WERI-Rb-1 (cell line): ENCODE data around the gene PACRG.

Experiments
- DNase-seq: peaks from one replicate; pipeline ENCODE4 v3.0.0-alpha.2; 2020
- H3K27ac ChIP-seq: fragments of 250-450 bp; sonication (Bioruptor Pico); 2 replicates; pipeline ENCODE4 v1.5.1; 2020; ENCODE audit warnings: mild to moderate bottlenecking, moderate library complexity
- H3K27me3 ChIP-seq: fragments of 250-450 bp; sonication (Bioruptor Pico); 2 replicates; pipeline ENCODE4 v1.5.1; 2021; ENCODE audit warnings: mild to moderate bottlenecking, low read depth, moderate library complexity; ENCODE audit not compliant: insufficient read depth, severe bottlenecking
- H3K36me3 ChIP-seq: fragments of 250-450 bp; sonication (Bioruptor Pico); 2 replicates; pipeline ENCODE4 v1.5.1; 2020; ENCODE audit warnings: mild to moderate bottlenecking, moderate library complexity
- H3K4me3 ChIP-seq: 2 replicates; pipeline ENCODE4 v1.5.1; 2011; ENCODE audit warnings: low read depth, mild to moderate bottlenecking, control low read depth, low read length
- H3K9me3 ChIP-seq: fragments of 250-450 bp; sonication (Bioruptor Pico); 2 replicates; pipeline ENCODE4 v1.5.1; 2021; ENCODE audit warnings: mild to moderate bottlenecking, moderate library complexity; ENCODE audit not compliant: severe bottlenecking
- TF ChIP-seq, protein P1 (sequence below): IDR thresholded peaks from 2 replicates; pipeline ENCODE4 v1.5.1; 2011; ENCODE audit warnings: low read depth, mild to moderate bottlenecking, control low read depth, inconsistent platforms, low read length

Gene PACRG

DNA sequence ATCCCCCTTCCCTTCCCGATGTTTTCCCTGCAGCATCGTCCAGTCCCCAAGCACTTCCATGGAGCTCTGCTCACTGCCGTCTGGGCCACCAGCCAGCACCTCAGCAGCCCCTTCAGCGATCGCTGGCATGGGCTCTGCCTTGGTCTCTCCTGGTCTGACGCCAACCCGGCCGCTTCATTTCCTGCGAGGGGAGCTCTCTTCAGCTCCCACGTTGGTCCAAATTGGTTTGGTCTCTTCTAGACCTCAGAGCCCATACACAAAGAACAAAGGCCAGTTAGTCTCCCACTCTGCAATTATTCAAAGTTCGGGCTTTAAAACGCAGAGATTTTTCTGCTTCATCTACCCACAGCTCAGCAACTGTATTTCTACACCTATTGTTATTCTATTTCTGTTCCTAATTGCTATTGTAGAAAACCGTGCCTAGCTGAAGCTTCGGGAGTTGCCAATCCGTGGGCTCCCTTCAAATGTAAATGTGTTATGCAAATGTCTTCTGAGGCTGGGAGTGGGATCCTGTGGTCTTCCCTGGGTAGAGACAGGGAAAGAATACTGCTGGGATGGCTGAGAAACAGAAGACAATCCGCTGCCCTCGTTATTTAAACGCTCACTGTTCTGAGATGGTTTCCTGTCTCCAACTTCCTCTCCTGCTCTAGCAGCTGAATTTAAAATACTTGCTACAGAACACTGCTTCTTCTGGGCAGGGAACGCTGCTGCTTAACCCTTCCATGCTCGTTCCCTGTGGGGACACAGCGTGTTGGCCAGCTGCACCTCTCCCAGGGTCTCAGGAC, 532.5 kb downstream of the PACRG start:
- Histone ChIP-seq H3K27me3 (no peaks in the 10 kb centered on the region), H3K4me3 (no peak overlapping the region)

DNA sequence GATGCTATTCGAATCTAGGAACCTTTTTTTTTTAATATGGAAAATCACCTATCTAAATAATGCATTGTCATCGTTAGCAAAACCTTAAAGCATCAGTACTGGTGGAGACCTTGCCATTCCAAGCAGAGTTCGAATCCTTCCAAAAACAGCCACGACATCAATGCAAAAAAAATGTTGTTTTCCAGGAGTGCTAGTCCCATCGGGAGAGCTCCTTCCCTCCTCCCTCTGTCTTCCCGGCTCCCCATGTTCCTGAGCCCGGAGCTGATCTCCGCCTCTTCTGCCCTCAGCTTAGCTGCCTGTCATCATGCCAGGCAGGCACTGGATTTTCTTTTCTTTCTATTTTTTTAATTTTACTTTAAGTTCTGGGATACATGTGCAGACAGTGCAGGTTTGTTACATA, 533.1 kb downstream of the PACRG start:
- Histone ChIP-seq H3K4me3 (no peak overlapping the region), H3K9me3 (no peaks in the 10 kb centered on the region), H3K27me3 (no peaks in the 10 kb centered on the region), H3K27ac (no peak overlapping the region), H3K36me3 (no peaks in the 10 kb centered on the region)
- DNase-seq = no peak
- TF ChIP-seq, protein P1, sequence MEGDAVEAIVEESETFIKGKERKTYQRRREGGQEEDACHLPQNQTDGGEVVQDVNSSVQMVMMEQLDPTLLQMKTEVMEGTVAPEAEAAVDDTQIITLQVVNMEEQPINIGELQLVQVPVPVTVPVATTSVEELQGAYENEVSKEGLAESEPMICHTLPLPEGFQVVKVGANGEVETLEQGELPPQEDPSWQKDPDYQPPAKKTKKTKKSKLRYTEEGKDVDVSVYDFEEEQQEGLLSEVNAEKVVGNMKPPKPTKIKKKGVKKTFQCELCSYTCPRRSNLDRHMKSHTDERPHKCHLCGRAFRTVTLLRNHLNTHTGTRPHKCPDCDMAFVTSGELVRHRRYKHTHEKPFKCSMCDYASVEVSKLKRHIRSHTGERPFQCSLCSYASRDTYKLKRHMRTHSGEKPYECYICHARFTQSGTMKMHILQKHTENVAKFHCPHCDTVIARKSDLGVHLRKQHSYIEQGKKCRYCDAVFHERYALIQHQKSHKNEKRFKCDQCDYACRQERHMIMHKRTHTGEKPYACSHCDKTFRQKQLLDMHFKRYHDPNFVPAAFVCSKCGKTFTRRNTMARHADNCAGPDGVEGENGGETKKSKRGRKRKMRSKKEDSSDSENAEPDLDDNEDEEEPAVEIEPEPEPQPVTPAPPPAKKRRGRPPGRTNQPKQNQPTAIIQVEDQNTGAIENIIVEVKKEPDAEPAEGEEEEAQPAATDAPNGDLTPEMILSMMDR = no peak

More for the DNA sequence above, 532.5 kb downstream of the PACRG start:
- TF ChIP-seq, protein P1 = no peak
- Histone ChIP-seq H3K27ac (no peak overlapping the region), H3K9me3 (no peaks in the 10 kb centered on the region), H3K36me3 (no peaks in the 10 kb centered on the region)
- no peak for DNase-seq

DNA sequence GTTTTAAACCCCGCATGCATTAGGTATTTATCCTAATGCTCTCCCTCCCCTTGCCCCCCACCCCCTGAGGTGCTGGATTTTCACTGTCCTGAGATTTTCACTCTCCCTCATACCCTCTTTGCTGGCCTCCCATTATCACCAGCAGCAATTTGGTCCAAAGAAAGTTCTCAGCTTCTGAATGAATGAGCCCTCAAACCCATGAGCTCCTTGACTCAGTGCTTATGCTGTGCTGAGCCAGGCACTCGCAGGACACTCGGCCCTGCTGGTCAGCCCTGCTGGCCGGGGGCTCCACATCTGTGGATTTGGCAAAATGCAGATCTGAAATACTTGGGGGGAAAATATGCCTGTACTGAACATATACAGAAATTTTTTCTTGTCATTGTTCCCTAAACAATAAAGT, 533.6 kb downstream of the PACRG start:
- Histone ChIP-seq H3K36me3 (no peaks in the 10 kb centered on the region), H3K27ac (no peak overlapping the region), H3K27me3 (no peaks in the 10 kb centered on the region), H3K9me3 (no peaks in the 10 kb centered on the region), H3K4me3 (no peak overlapping the region)
- TF ChIP-seq, protein P1 = no peak
- DNase-seq = no peak

DNA sequence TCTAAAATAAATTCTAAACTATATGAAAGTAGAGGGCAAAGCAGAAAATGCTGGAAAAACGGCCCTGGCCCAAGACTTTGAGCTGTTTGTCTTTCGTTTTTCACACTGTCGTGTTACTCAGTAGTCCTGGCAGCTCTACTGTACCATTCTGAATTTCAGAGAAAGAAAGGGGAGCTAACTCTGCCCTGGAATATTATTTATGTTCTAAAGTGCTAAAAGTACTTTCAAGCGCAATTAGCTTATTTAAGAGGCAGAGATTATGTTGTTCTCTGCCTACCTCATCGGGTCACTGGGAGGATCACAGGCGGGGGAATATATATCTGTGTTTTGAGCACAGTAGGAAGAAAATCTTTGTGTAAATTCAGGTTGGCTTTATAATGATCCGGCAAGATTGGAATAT, 534.3 kb downstream of the PACRG start:
- TF ChIP-seq, protein P1 = no peak
- no peak overlapping the region for H3K4me3 ChIP-seq
- H3K27me3 ChIP-seq = no peaks in the 10 kb centered on the region
- no peaks in the 10 kb centered on the region for H3K9me3 ChIP-seq
- H3K27ac ChIP-seq = no peak overlapping the region
- no peaks in the 10 kb centered on the region for H3K36me3 ChIP-seq
- no peak for DNase-seq

DNA sequence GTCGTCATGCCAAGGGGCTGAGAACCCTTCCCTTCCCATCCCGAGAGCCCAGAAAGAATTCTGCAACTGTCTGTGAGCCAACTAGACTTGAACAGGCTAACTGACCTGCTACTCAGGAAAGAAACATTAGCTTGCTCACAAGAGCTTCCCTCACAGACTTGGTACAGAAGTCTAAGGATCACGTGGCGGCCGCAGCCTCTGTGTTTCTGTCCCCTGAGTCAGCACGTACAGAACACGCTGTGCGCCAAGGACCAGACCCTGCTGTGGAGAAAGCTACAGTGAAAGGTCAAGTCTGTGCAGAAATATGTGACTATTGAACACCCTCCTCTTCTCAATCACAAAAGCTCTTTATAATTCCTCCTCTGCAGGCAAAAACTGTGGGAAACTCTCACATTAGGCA, 535.4 kb downstream of the PACRG start:
- no peak for DNase-seq

More for the DNA sequence above, 535.4 kb downstream of the PACRG start:
- Histone ChIP-seq H3K9me3 (no peaks in the 10 kb centered on the region), H3K36me3 (no peaks in the 10 kb centered on the region), H3K4me3 (no peak overlapping the region), H3K27me3 (no peaks in the 10 kb centered on the region), H3K27ac (no peak overlapping the region)
- TF ChIP-seq, protein P1 = no peak
